OCI-LY7 (cell line): Measurements from ENCODE around the gene DCPS.

Experiments used
- EZH2phosphoT487 ChIP-seq: fragments of 200-600 bp; sonication (generic); IDR thresholded peaks from 2 replicates; pipeline ENCODE4 v1.6.1; 2018; ENCODE audit warnings: low read depth, borderline replicate concordance, mild to moderate bottlenecking, mixed run types, antibody characterized with exemption, low read length, moderate library complexity, mixed read lengths
- TF ChIP-seq, protein P1 (sequence below): fragments of 200-600 bp; sonication (generic); conservative IDR thresholded peaks from 2 replicates; pipeline ENCODE4 v1.5.1; 2014; ENCODE audit warnings: mild to moderate bottlenecking, antibody characterized with exemption, low read length, moderate library complexity, mixed read lengths

- TF ChIP-seq, protein P1, sequence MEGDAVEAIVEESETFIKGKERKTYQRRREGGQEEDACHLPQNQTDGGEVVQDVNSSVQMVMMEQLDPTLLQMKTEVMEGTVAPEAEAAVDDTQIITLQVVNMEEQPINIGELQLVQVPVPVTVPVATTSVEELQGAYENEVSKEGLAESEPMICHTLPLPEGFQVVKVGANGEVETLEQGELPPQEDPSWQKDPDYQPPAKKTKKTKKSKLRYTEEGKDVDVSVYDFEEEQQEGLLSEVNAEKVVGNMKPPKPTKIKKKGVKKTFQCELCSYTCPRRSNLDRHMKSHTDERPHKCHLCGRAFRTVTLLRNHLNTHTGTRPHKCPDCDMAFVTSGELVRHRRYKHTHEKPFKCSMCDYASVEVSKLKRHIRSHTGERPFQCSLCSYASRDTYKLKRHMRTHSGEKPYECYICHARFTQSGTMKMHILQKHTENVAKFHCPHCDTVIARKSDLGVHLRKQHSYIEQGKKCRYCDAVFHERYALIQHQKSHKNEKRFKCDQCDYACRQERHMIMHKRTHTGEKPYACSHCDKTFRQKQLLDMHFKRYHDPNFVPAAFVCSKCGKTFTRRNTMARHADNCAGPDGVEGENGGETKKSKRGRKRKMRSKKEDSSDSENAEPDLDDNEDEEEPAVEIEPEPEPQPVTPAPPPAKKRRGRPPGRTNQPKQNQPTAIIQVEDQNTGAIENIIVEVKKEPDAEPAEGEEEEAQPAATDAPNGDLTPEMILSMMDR: no peak
- TF ChIP-seq EZH2phosphoT487: no peak
These were observed 51.6 kb downstream of the DCPS start, which contains the start of gene ST3GAL4 for GRCh38 chr11:126355324-126355925.
